Measurements from ENCODE around the gene KCNG1.

GRCh38 chr20:51059862-51060261 lies 37.0 kb upstream of the KCNG1 start:
- TF ChIP-seq CTCF (IDR thresholded peaks at IDR 0.05) (no peak), POLR2A (IDR thresholded peaks at IDR 0.05) (no peak), EP300 (IDR thresholded peaks at IDR 0.05) (no peak)

Data from tibial nerve (tissue), 4 donors.